Osteoblast (primary cell): Measurements from ENCODE around the gene CAMK2B. TPM values are rescaled to one million over a fixed set of nuclear protein-coding genes. Genes with fewer than 3 reads are reported as not detected.
A peak's percentile ranks its signal among the peaks of the same experiment; 100 is the strongest.

Experiments
- DNase-seq: peaks from one replicate; pipeline ENCODE4 v3.0.0; 2011; ENCODE audit warnings: low spot score, mixed read lengths; ENCODE audit not compliant: insufficient read length; ENCODE audit errors: missing footprints
- H2AFZ ChIP-seq: 2 replicates; pipeline ENCODE4 v1.6.0; 2011; ENCODE audit warnings: mild to moderate bottlenecking, low read length
- H3K27ac ChIP-seq: 2 replicates; pipeline ENCODE4 v1.5.1; 2011; ENCODE audit warnings: mild to moderate bottlenecking, low read depth, low read length, moderate library complexity
- H3K27me3 ChIP-seq: 2 replicates; pipeline ENCODE4 v1.6.0; 2012; ENCODE audit warnings: mild to moderate bottlenecking, control low read depth, inconsistent platforms, low read length, moderate library complexity; ENCODE audit not compliant: insufficient read depth
- H3K36me3 ChIP-seq: 2 replicates; pipeline ENCODE4 v1.5.1; 2011; ENCODE audit warnings: mild to moderate bottlenecking, low read length, control low read depth, moderate library complexity; ENCODE audit not compliant: insufficient read depth
- H3K4me1 ChIP-seq: 2 replicates; pipeline ENCODE4 v1.5.1; 2011; ENCODE audit warnings: mild to moderate bottlenecking, low read length, control low read depth, moderate library complexity; ENCODE audit not compliant: insufficient read depth
- H3K4me2 ChIP-seq: 2 replicates; pipeline ENCODE4 v1.6.0; 2011; ENCODE audit warnings: mild to moderate bottlenecking, low read length; ENCODE audit not compliant: insufficient read depth
- H3K4me3 ChIP-seq: fragments of 200-600 bp; sonication (generic); 3 replicates; pipeline ENCODE4 v1.5.1; 2012; ENCODE audit warnings: mild to moderate bottlenecking, low read length, inconsistent platforms; ENCODE audit not compliant: insufficient read depth
- H3K79me2 ChIP-seq: 2 replicates; pipeline ENCODE4 v1.6.0; 2012; ENCODE audit warnings: mild to moderate bottlenecking, low read length, control low read depth, inconsistent platforms; ENCODE audit not compliant: insufficient read depth
- H3K9me3 ChIP-seq: 2 replicates; pipeline ENCODE4 v1.5.1; 2011; ENCODE audit warnings: low read depth, low read length, control low read depth
- H4K20me1 ChIP-seq: 2 replicates; pipeline ENCODE4 v1.6.0; 2012; ENCODE audit warnings: mild to moderate bottlenecking, low read length, control low read depth; ENCODE audit not compliant: insufficient read depth
- total RNA-seq: library from RNA; depleted of rRNA; stranded (reverse); fragments of >200 nt; gene quantifications from 2 replicates; pipeline ENCODE4 v1.2.3, GENCODE V29; 2012
- TF ChIP-seq, protein P1 (sequence below): IDR thresholded peaks from 2 replicates; pipeline ENCODE4 v1.5.1; 2011; ENCODE audit warnings: mild to moderate bottlenecking, low read depth, low read length, moderate library complexity; ENCODE audit errors: extremely low read depth

CAMK2B gene
- total RNA-seq, 1 donor = not detected

GRCh38 chr7:44313016-44313415 is 12.4 kb downstream of the CAMK2B start:
- peaks cover 2% of the 10 kb centered on the region for H3K9me3 ChIP-seq
- no peak overlapping the region for H2AFZ ChIP-seq
- no peak overlapping the region for H3K27ac ChIP-seq
- no peak overlapping the region for H3K4me2 ChIP-seq
- H3K27me3 ChIP-seq = peaks cover 9% of the 10 kb centered on the region
- no peaks in the 10 kb centered on the region for H3K36me3 ChIP-seq
- no peak for DNase-seq
- TF ChIP-seq, protein P1, sequence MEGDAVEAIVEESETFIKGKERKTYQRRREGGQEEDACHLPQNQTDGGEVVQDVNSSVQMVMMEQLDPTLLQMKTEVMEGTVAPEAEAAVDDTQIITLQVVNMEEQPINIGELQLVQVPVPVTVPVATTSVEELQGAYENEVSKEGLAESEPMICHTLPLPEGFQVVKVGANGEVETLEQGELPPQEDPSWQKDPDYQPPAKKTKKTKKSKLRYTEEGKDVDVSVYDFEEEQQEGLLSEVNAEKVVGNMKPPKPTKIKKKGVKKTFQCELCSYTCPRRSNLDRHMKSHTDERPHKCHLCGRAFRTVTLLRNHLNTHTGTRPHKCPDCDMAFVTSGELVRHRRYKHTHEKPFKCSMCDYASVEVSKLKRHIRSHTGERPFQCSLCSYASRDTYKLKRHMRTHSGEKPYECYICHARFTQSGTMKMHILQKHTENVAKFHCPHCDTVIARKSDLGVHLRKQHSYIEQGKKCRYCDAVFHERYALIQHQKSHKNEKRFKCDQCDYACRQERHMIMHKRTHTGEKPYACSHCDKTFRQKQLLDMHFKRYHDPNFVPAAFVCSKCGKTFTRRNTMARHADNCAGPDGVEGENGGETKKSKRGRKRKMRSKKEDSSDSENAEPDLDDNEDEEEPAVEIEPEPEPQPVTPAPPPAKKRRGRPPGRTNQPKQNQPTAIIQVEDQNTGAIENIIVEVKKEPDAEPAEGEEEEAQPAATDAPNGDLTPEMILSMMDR = no peak
- H3K79me2 ChIP-seq = no peaks in the 10 kb centered on the region
- no peaks in the 10 kb centered on the region for H3K4me1 ChIP-seq
- H4K20me1 ChIP-seq = no peaks in the 10 kb centered on the region
- H3K4me3 ChIP-seq = no peak overlapping the region

DNA sequence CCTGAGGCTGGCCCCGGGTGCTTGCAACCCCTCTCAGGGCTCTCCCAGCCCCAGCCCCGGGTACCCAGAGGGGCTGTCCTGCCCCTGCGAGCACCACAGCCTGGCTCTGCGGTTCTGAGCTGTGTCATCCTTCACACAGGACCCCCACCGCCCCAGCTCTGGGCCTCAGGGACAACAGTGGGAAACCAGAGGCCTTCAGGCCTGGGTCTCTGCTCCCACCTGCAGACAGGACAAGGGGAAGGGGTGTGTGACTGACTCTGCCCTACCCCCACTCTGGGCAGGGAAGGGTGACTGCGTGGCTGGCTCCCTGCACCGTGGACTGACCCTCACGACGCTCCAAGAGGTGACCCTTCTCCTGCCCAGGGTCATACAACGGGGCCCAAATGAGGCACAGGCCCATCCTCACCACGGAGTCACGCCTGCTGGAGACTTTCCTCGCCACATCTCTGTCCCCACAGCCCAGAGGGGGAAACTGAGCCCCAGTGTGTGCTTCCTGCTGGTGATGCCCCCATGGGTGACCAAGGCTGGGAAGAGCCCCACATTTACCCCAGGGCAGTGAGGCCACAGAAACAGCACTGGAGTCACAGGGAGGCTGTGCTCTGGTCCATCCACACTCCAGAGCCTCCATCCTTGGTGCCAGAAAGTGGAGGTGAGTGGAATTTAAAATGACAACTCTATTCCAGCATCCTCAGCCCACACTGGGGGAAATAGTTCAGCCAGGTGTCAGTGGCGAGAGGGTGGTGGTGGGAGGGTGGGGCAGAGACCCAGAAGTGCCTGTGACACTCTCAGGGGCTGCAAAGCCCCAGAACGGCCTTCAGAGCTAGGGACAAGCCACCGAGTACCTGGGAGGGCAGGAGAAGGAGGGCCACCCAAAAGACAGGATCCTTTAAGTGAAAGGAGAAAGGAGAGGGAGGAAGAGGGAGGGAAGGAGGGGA is 13.6 kb downstream of the CAMK2B start:
- no peaks in the 10 kb centered on the region for H3K79me2 ChIP-seq
- H3K4me1 ChIP-seq = no peaks in the 10 kb centered on the region
- H2AFZ ChIP-seq = no peak overlapping the region
- TF ChIP-seq, protein P1 = no peak
- H3K4me2 ChIP-seq = no peak overlapping the region
- peak; percentile 62 for DNase-seq
- no peak overlapping the region for H3K27ac ChIP-seq
- no peaks in the 10 kb centered on the region for H3K36me3 ChIP-seq
- peaks cover 2% of the 10 kb centered on the region for H3K9me3 ChIP-seq
- H4K20me1 ChIP-seq = no peaks in the 10 kb centered on the region
- peaks cover 9% of the 10 kb centered on the region for H3K27me3 ChIP-seq
- H3K4me3 ChIP-seq = no peak overlapping the region

DNA sequence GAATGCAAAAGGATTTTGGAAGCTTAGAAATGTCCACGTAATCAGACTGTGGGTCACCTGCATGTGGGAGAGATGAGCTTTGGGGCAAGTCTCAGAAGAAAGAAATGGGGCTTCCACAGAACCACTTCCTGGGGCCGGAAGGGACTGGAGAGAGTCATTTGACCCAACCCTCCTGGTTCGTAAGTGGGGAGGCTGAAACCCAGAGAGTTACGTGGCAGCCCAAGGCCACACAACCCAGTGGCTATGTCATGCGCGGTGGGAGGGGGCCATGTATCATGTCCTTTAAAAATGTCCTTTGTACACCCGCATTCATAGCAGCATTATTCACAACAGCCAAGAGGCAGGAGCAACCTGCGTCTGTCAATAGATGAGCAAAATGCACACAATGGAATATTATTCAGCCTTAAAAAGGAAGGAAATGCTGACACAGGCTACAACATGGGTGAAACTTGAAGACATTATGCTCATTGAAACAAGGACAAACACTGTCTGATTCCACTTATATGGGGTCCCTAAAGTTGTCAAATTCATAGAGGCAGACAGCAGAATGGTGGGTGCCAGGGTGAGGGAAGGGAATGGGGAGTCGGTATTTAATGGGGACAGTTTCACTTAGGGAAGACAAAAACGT is 15.1 kb downstream of the CAMK2B start:
- Histone ChIP-seq H3K4me2 (peak overlapping the region; percentile 77), H3K4me3 (peak overlapping the region; percentile 68), H4K20me1 (no peaks in the 10 kb centered on the region), H3K79me2 (no peaks in the 10 kb centered on the region), H2AFZ (peak overlapping the region; percentile 77), H3K27ac (no peak overlapping the region), H3K4me1 (no peaks in the 10 kb centered on the region), H3K36me3 (no peaks in the 10 kb centered on the region), H3K9me3 (peaks cover under 1% of the 10 kb centered on the region), H3K27me3 (peaks cover 3% of the 10 kb centered on the region)
- TF ChIP-seq, protein P1 = no peak
- DNase-seq = peak; percentile 53
